Smooth muscle cell of bladder (primary cell): ENCODE results near the gene CRYGN. TPM values are rescaled to one million over a fixed set of nuclear protein-coding genes. Genes with fewer than 3 reads are reported as not detected.

Experiments used
- total RNA-seq: library from RNA; depleted of rRNA; stranded (reverse); fragments of >200 nt; gene quantifications from 2 replicates; pipeline ENCODE4 v1.2.3, GENCODE V29; 2014

CRYGN gene, protein sequence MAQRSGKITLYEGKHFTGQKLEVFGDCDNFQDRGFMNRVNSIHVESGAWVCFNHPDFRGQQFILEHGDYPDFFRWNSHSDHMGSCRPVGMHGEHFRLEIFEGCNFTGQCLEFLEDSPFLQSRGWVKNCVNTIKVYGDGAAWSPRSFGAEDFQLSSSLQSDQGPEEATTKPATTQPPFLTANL
- 0.14 and 0.74 TPM in 2 replicates for total RNA-seq

DNA sequence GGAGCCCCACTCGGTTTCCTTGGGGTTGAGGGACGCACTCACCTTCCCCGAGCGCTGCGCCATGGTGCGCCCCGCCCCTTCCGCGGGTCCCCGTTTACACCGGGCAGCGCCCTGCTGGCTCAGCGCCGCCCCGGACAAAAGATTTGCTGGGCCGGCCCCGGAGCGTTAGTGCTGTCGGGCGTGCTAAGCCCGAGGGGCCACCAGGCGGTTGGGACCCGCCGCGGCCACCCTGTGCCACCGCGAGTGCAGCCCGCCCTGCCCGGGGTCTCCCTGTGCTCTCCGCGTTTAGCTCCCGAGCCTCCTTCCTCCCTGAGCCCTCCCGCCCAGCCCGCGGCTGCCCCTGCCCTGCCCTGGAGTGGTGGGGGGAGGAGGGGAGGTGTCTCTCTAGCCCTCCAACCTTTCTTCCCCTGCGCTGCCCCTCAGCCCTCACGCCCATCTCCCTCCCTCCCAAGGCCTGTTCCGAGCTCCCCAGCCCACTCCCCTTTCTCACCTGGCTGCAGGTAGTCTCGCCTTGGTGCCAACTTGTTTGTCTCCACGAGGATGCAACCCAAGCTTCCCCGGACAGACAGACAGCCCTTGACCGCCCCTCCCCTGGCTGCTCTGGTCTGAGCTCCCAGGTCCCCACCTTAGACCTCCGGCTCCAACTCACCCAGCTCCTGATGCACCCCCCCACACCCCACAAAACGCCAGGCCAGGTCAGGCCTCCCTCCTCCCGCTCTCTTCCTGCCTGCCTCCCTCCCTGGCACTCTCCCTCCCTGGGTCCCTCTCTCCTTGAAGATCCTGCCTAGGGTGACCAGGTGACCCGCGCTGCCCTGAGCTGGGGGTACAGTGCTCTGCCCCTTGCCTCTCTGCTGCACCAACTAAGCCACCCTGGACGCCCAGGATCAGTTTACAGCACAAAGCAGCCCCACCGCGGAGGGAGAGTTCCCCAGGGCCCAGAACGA lies at the start of gene CRYGN:
TSS of gene CRYGN (minus strand) at position 287 of the 944 bp plus-strand sequence. CDS start at position 63, 224 bp downstream.

GRCh38 chr7:151409667-151410404 lies 30.1 kb downstream of the CRYGN start, which contains the start of gene WDR86:
TSS of gene WDR86 (minus strand) at chr7:151410038. CDS start at chr7:151409589, 449 bp downstream.

Other genes starting within 250 kb of the CRYGN start
- not detected in 2 replicates for gene H2BK1, start 229.7 kb downstream of the CRYGN start, total RNA-seq
- gene ABCF2, start 212.9 kb downstream of the CRYGN start, total RNA-seq, result 60.3 and 62.2 TPM in 2 replicates
- gene CHPF2, start 207.7 kb downstream of the CRYGN start, total RNA-seq, result 70.1 and 101 TPM in 2 replicates
- 46.6 and 53.7 TPM in 2 replicates for gene SMARCD3, start 191.4 kb downstream of the CRYGN start, total RNA-seq
- 36.0 and 41.0 TPM in 2 replicates for gene NUB1, start 98.3 kb downstream of the CRYGN start, total RNA-seq
- 3.1 and 7.1 TPM in 2 replicates for gene WDR86, start 30.1 kb downstream of the CRYGN start, total RNA-seq
- 47.6 and 70.4 TPM in 2 replicates for gene RHEB, start 79.8 kb upstream of the CRYGN start, total RNA-seq